Erythroblast (primary cell): Measurements from ENCODE around the gene LGALS7B.

Experiments used
- DNase-seq, 2 experiments: peaks; one replicate each; lab custom pipeline; 2025; lab: John Stamatoyannopoulos, UW
- GATA1 ChIP-seq: IDR thresholded peaks from 2 replicates; pipeline ENCODE4 v1.6.1; 2011; ENCODE audit warnings: low read depth, mild to moderate bottlenecking, control low read depth, low read length, moderate library complexity
- POLR2A ChIP-seq: IDR thresholded peaks from 2 replicates; pipeline ENCODE4 v1.6.1; 2011; ENCODE audit warnings: mild to moderate bottlenecking, low read length

LGALS7B gene

GRCh38 chr19:38836983-38837626 lies 48.1 kb downstream of the LGALS7B start:
- no peak for DNase-seq
- TF ChIP-seq POLR2A = no peak
- TF ChIP-seq GATA1 = no peak

- no peak for DNase-seq
- TF ChIP-seq POLR2A (no peak), GATA1 (no peak)
Measured at GRCh38 chr19:38837656-38838121, 48.7 kb downstream of the LGALS7B start.

- TF ChIP-seq POLR2A (no peak), GATA1 (no peak)
- no peak for DNase-seq
Measured at GRCh38 chr19:38838208-38838985, 49.4 kb downstream of the LGALS7B start.

- DNase-seq = no peak
- TF ChIP-seq POLR2A (peak; percentile 25), GATA1 (no peak)
Measured at GRCh38 chr19:38838986-38839761, 50.2 kb downstream of the LGALS7B start.

GRCh38 chr19:38839816-38840582 lies 51.0 kb downstream of the LGALS7B start:
- no peak for DNase-seq
- TF ChIP-seq POLR2A (no peak), GATA1 (no peak)

- TF ChIP-seq POLR2A (no peak), GATA1 (no peak)
- DNase-seq = no peak
Measured at GRCh38 chr19:38840583-38840968, 51.6 kb downstream of the LGALS7B start.
